Bronchial epithelial cell (primary cell): Measurements from ENCODE around the gene UBQLNL. TPM values are rescaled to one million over a fixed set of nuclear protein-coding genes. Genes with fewer than 3 reads are reported as not detected.

Source experiments
- DNase-seq: peaks from one replicate; pipeline ENCODE4 v3.0.0-alpha.2; 2010; ENCODE audit warnings: low read depth
- FAIRE-seq: peaks from 2 replicates; lab custom pipeline; 2011; peaks lifted over from hg19 to GRCh38; lab: Jason Lieb, UNC
- H3K27me3 ChIP-seq: 2 replicates; pipeline ENCODE4 v1.5.1; 2011; ENCODE audit warnings: low read length; ENCODE audit not compliant: control insufficient read depth, insufficient read depth
- H3K36me3 ChIP-seq: 2 replicates; pipeline ENCODE4 v1.5.1; 2011; ENCODE audit warnings: low read length; ENCODE audit not compliant: control insufficient read depth, insufficient read depth
- H3K4me3 ChIP-seq: 2 replicates; pipeline ENCODE4 v1.5.1; 2011; ENCODE audit warnings: mild to moderate bottlenecking, low read depth, low read length, control low read depth
- total RNA-seq: library from RNA; depleted of rRNA; stranded (reverse); fragments of >200 nt; gene quantifications from 2 replicates; pipeline ENCODE4 v1.2.1, GENCODE V29; 2014
- TF ChIP-seq, protein P1 (sequence below): IDR thresholded peaks from 2 replicates; pipeline ENCODE4 v1.5.1; 2011; ENCODE audit warnings: mild to moderate bottlenecking, moderate library complexity, low read length, control low read depth, inconsistent platforms; ENCODE audit not compliant: insufficient read depth, severe bottlenecking

The UBQLNL gene
- total RNA-seq, 1 donor from 2014 or later, result not detected

DNA sequence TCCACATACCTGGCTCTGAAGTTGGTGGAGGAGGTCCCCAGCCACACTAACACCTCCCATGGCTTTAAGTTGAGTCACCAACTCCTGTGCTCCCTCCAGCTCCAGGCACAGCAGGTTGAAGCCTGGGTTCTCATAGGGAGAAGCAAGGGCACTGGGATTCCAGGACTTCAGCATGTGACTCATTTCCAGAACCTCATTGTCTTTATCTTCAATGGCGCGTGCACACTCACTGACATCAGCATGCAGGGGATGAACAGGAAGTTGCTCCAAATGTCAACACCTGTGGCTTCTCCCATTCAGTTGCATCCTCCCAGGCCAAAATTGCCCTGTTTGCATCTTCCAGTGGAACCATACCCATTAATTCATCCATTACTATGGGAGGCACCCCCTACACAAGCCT, 5.8 kb upstream of the UBQLNL start:
- peak; percentile 37 for DNase-seq
- TF ChIP-seq, protein P1, sequence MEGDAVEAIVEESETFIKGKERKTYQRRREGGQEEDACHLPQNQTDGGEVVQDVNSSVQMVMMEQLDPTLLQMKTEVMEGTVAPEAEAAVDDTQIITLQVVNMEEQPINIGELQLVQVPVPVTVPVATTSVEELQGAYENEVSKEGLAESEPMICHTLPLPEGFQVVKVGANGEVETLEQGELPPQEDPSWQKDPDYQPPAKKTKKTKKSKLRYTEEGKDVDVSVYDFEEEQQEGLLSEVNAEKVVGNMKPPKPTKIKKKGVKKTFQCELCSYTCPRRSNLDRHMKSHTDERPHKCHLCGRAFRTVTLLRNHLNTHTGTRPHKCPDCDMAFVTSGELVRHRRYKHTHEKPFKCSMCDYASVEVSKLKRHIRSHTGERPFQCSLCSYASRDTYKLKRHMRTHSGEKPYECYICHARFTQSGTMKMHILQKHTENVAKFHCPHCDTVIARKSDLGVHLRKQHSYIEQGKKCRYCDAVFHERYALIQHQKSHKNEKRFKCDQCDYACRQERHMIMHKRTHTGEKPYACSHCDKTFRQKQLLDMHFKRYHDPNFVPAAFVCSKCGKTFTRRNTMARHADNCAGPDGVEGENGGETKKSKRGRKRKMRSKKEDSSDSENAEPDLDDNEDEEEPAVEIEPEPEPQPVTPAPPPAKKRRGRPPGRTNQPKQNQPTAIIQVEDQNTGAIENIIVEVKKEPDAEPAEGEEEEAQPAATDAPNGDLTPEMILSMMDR, result no peak
- Histone ChIP-seq H3K4me3 (no peak overlapping the region), H3K27me3 (no peaks in the 10 kb centered on the region), H3K36me3 (no peaks in the 10 kb centered on the region)
- no peak for FAIRE-seq

DNA sequence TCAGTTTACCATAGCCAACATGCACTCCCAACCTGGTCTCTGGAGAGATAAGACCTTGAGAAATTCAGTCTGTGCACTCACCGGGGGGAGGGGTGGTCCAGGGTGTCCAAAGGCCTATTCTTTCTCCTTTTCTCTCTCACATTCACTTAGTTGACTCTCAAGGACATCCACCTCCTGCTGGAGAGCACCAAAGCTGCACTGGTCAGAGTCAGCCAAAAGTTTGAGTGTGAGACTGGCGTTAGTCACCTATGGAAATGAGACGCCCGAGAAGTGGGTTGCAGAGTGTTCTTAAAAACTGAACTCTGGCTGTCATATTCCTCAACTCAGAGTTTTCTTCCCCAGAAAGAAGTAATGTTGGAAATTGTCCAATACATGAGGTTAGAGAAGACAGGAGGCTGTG, 5.0 kb upstream of the UBQLNL start:
- Histone ChIP-seq H3K27me3 (no peaks in the 10 kb centered on the region), H3K4me3 (no peak overlapping the region), H3K36me3 (no peaks in the 10 kb centered on the region)
- TF ChIP-seq, protein P1, result no peak
- FAIRE-seq (no peak), DNase-seq (no peak)

DNA sequence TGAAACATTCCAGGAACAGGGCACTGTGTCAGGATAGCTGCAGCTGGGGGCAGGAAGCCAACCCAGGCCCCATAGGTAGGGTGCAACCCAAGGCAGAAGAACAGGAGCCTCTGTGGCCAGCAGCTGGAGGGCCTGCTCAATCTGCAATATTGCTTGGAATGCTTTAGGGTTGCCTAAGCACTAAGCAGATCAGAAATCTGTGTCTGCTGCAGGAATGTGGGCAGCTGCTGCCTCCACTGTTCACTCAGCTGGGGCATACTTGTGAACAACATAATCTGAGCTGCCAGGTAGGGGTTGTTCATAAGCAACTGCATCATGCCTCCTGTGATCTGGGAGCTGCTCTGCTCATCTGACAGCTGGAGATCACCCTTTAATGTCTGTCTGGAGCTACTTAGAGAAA, 1.7 kb downstream of the UBQLNL start:
- Histone ChIP-seq H3K27me3 (no peaks in the 10 kb centered on the region), H3K36me3 (no peaks in the 10 kb centered on the region), H3K4me3 (no peak overlapping the region)
- peak; percentile 32 for FAIRE-seq
- no peak for DNase-seq
- TF ChIP-seq, protein P1, result no peak

DNA sequence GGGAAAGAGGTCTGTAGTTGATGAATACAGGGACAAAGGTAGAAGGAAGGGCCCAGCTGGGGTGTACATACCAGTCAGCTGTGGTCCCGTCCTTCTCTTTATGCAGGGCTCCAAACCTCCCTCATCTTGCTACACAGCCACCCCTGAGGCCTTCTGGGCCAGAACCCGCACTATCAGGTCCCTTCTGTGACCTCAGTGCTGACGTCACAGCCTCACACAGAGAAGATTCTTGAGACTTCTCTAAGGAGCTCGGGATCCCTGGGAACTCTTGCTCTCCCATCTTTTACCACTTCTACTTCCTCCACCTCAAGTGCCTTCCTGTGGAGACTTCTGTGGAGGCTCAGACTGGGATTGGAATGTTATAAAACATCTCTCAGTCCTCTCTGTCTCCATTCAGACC, 6.7 kb downstream of the UBQLNL start, which contains the start of gene UBQLN3:
TSS of gene UBQLN3 (minus strand) at position 155 of the 400 bp plus-strand sequence. CDS start 399 bp downstream, outside the sequence.
- Histone ChIP-seq H3K27me3 (no peaks in the 10 kb centered on the region), H3K4me3 (no peak within 1 kb of the TSS), H3K36me3 (no peaks in the 10 kb centered on the region)
- TF ChIP-seq, protein P1, result no peak
- no peak for DNase-seq
- no peak for FAIRE-seq

DNA sequence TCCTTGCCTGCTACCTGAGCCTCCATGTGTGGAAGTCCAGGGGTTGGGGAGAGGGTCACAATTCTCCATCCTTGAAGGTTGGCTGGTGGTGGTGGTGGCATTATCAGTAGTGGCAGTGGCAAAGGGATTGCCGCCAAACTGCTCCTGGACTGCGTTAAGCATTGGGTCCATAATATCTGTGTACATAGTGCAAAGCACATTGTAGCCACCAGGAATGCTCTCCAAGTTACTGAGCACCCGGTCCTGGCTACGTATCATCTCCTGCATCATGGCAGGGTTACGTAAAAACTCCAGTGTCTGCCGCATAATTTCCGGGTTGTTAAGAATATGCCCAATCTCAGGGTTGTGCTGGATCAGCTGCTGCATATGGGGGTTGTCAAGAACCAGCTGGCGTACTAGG, 7.9 kb downstream of the UBQLNL start:
- FAIRE-seq (no peak), DNase-seq (no peak)
- TF ChIP-seq, protein P1, result no peak
- Histone ChIP-seq H3K36me3 (no peaks in the 10 kb centered on the region), H3K27me3 (no peaks in the 10 kb centered on the region), H3K4me3 (no peak overlapping the region)

DNA sequence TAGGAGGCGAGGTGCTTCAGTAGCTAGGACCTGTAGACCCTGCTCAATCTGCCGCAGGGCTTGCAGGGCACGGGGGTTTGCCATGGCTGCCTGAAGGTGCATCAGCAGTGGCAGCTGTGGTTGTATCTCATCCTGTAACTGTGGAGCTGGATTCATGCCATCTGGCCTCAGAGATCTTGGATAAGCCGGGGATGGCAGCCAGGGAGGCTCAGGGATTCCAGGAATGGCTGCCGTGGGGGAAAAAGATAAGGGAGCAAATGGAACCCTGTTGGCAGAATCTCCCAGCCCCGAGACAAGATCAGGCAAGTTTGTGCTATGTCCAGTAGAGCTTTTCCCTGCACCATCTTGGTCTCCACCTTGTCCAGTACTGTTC, 8.6 kb downstream of the UBQLNL start:
- no peak overlapping the region for H3K4me3 ChIP-seq
- H3K36me3 ChIP-seq, result no peaks in the 10 kb centered on the region
- TF ChIP-seq, protein P1, result no peak
- no peaks in the 10 kb centered on the region for H3K27me3 ChIP-seq
- no peak for DNase-seq
- peak; percentile 58 for FAIRE-seq
